Measurements from ENCODE around the gene SQSTM1. TPM values are rescaled to one million over a fixed set of nuclear protein-coding genes. Genes with fewer than 3 reads are reported as not detected.

Gene SQSTM1
- total and polyA plus RNA-seq, 2 donors (not counting 1 experiment from before 2014, with no cell fraction given), result 212 to 1,894 TPM

DNA sequence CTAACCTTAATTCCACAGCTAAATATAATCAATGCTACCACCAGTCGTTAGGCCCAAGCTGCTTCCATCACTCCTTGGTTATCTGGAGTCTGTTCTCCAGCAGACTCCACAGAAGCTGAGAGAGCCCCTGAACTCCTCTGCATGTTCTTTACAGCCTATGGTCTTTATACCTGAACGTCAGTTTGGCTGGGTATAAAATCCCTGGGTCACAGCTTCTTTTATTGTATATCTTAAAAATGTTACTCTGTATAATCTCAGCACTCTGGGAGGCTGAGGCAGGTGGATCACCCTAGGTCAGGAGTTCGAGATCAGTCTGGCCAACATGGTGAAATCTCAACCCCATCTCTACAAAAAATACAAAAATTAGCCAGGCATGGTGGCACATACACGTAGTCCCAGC, 61.6 kb downstream of the SQSTM1 start:
- no peaks in the 10 kb centered on the region for H3K27me3 ChIP-seq (ENCODE audit: control insufficient read depth, insufficient read depth, low read length)
- H3K4me1 ChIP-seq (ENCODE audit: control insufficient read depth, extremely low read depth, insufficient read depth, low read length), result no peaks in the 10 kb centered on the region
- H3K4me3 ChIP-seq (replicated peaks in 1 of 4; ENCODE audit: control extremely low read depth in 1 of 4, insufficient read depth in 1 of 4, low read depth in 3 of 4, low read length in 4 of 4), result no peak overlapping the region
- no peak overlapping the region for H3K27ac ChIP-seq (ENCODE audit: insufficient read depth, low read length)
- no peaks in the 10 kb centered on the region for H3K79me2 ChIP-seq (ENCODE audit: control insufficient read depth, insufficient read depth, low read length)
- no peak overlapping the region for H3K4me2 ChIP-seq (ENCODE audit: extremely low read depth, insufficient read depth, low read length)
- no peak overlapping the region for H3K9ac ChIP-seq (ENCODE audit: insufficient read depth, low read length)
- no peak overlapping the region for H2AFZ ChIP-seq (ENCODE audit: low read length)
- H3K9me3 ChIP-seq (ENCODE audit: control insufficient read depth, insufficient read depth, low read depth, low read length), result no peaks in the 10 kb centered on the region
- no peak for TF ChIP-seq EZH2 (IDR thresholded peaks at IDR 0.05; ENCODE audit: low read length, missing control alignments)
- TF ChIP-seq, protein P1, sequence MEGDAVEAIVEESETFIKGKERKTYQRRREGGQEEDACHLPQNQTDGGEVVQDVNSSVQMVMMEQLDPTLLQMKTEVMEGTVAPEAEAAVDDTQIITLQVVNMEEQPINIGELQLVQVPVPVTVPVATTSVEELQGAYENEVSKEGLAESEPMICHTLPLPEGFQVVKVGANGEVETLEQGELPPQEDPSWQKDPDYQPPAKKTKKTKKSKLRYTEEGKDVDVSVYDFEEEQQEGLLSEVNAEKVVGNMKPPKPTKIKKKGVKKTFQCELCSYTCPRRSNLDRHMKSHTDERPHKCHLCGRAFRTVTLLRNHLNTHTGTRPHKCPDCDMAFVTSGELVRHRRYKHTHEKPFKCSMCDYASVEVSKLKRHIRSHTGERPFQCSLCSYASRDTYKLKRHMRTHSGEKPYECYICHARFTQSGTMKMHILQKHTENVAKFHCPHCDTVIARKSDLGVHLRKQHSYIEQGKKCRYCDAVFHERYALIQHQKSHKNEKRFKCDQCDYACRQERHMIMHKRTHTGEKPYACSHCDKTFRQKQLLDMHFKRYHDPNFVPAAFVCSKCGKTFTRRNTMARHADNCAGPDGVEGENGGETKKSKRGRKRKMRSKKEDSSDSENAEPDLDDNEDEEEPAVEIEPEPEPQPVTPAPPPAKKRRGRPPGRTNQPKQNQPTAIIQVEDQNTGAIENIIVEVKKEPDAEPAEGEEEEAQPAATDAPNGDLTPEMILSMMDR (conservative IDR thresholded peaks at IDR 0.05 in 1 of 2, IDR thresholded peaks at IDR 0.05 in 1 of 2; ENCODE audit: low read depth in 1 of 2, low read length in 2 of 2), result no peak
- H3K36me3 ChIP-seq (ENCODE audit: control insufficient read depth, insufficient read depth, low read length), result peaks cover 13% of the 10 kb centered on the region
- no peaks in the 10 kb centered on the region for H4K20me1 ChIP-seq (ENCODE audit: control insufficient read depth, extremely low read depth, insufficient read depth, low read length)
- DNase-seq (ENCODE audit: low read depth in 2 of 2), result no peak

DNA sequence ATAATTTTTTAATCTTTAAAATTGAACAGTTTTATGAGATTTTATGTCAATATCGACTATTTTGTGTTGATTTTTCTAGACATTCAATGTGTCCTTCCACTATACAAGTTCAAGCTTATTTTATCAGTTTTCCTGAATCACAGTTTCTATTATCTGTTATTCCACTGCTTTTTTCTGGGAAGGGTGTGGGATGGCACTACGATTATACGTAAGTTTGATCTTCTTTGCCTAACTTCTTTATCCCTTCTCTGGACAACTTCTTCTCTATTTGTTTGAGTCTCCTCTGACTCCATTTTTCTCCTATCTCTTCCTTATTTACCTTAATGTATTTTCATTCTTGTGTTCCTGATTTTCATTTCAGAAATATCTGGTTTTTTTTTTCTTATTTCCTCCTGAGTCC, 62.5 kb downstream of the SQSTM1 start:
- Histone ChIP-seq H4K20me1 (ENCODE audit: control insufficient read depth, extremely low read depth, insufficient read depth, low read length) (no peaks in the 10 kb centered on the region), H3K4me2 (ENCODE audit: extremely low read depth, insufficient read depth, low read length) (no peak overlapping the region), H3K4me1 (ENCODE audit: control insufficient read depth, extremely low read depth, insufficient read depth, low read length) (no peaks in the 10 kb centered on the region), H3K27me3 (ENCODE audit: control insufficient read depth, insufficient read depth, low read length) (no peaks in the 10 kb centered on the region), H2AFZ (ENCODE audit: low read length) (no peak overlapping the region), H3K9ac (ENCODE audit: insufficient read depth, low read length) (no peak overlapping the region), H3K79me2 (ENCODE audit: control insufficient read depth, insufficient read depth, low read length) (no peaks in the 10 kb centered on the region), H3K9me3 (ENCODE audit: control insufficient read depth, insufficient read depth, low read depth, low read length) (no peaks in the 10 kb centered on the region), H3K4me3 (replicated peaks in 1 of 4; ENCODE audit: control extremely low read depth in 1 of 4, insufficient read depth in 1 of 4, low read depth in 3 of 4, low read length in 4 of 4) (no peak overlapping the region), H3K27ac (ENCODE audit: insufficient read depth, low read length) (no peak overlapping the region), H3K36me3 (ENCODE audit: control insufficient read depth, insufficient read depth, low read length) (peaks cover 17% of the 10 kb centered on the region)
- no peak for DNase-seq (ENCODE audit: low read depth in 2 of 2)
- no peak for TF ChIP-seq EZH2 (IDR thresholded peaks at IDR 0.05; ENCODE audit: low read length, missing control alignments)
- TF ChIP-seq, protein P1 (conservative IDR thresholded peaks at IDR 0.05 in 1 of 2, IDR thresholded peaks at IDR 0.05 in 1 of 2; ENCODE audit: low read depth in 1 of 2, low read length in 2 of 2), result no peak

DNA sequence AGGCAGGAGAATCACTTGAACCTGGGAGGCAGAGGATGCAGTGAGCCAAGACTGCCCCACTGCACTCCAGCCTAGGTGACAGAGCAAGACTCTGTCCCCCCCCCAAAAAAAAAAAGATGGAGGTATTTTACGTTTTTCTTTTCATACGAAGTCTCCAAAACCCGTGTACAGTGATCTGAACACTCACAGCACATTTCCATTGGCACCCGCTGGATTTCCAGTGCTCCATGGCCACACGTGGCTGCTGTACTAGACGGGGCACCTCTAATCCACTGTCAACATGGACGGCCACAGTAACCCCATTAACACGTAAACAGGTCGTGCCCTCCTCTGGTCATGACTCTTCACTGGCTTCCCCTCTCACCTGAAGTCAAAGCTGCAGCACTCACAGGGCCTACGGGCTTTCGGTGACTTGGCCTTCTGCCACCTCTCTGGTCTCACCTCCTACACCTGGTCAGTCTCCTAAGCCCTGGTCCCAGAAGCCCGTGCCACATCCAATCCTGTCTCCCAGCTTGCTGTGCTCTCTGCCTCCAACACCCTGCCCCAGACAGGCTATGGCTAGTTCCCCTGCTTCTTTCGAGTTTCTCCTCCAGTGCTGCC, 64.9 kb downstream of the SQSTM1 start:
- H3K36me3 ChIP-seq (ENCODE audit: control insufficient read depth, insufficient read depth, low read length), result peaks cover 23% of the 10 kb centered on the region
- no peaks in the 10 kb centered on the region for H3K79me2 ChIP-seq (ENCODE audit: control insufficient read depth, insufficient read depth, low read length)
- no peak overlapping the region for H3K4me3 ChIP-seq (replicated peaks in 1 of 4; ENCODE audit: control extremely low read depth in 1 of 4, insufficient read depth in 1 of 4, low read depth in 3 of 4, low read length in 4 of 4)
- H2AFZ ChIP-seq (ENCODE audit: low read length), result no peak overlapping the region
- H3K4me2 ChIP-seq (ENCODE audit: extremely low read depth, insufficient read depth, low read length), result no peak overlapping the region
- DNase-seq (ENCODE audit: low read depth in 2 of 2), result no peak
- no peak for TF ChIP-seq EZH2 (IDR thresholded peaks at IDR 0.05; ENCODE audit: low read length, missing control alignments)
- TF ChIP-seq, protein P1 (conservative IDR thresholded peaks at IDR 0.05 in 1 of 2, IDR thresholded peaks at IDR 0.05 in 1 of 2; ENCODE audit: low read depth in 1 of 2, low read length in 2 of 2), result no peak
- H4K20me1 ChIP-seq (ENCODE audit: control insufficient read depth, extremely low read depth, insufficient read depth, low read length), result no peaks in the 10 kb centered on the region
- H3K27ac ChIP-seq (ENCODE audit: insufficient read depth, low read length), result no peak overlapping the region
- no peak overlapping the region for H3K9ac ChIP-seq (ENCODE audit: insufficient read depth, low read length)
- H3K4me1 ChIP-seq (ENCODE audit: control insufficient read depth, extremely low read depth, insufficient read depth, low read length), result no peaks in the 10 kb centered on the region
- no peaks in the 10 kb centered on the region for H3K27me3 ChIP-seq (ENCODE audit: control insufficient read depth, insufficient read depth, low read length)
- no peaks in the 10 kb centered on the region for H3K9me3 ChIP-seq (ENCODE audit: control insufficient read depth, insufficient read depth, low read depth, low read length)

Data from fibroblast of lung (primary cell).